BJ (cell line): ENCODE measurements around the gene PKP2. TPM values are rescaled to one million over a fixed set of nuclear protein-coding genes. Genes with fewer than 3 reads are reported as not detected.

Experiments
- CTCF ChIA-PET: fragments of 350-600 bp; formaldehyde crosslinking; extraction: SDS; loops from one replicate; lab custom pipeline; 2021; ENCODE audit warnings: antibody characterized with exemption, inconsistent platforms; lab: Yijun Ruan, JAX
- POLR2A ChIA-PET: fragments of 300-600 bp; sonication (Branson Sonifier 250); formaldehyde crosslinking; extraction: SDS; loops from one replicate; lab custom pipeline; 2021; ENCODE audit warnings: antibody characterized with exemption; lab: Charles Lee
- DNase-seq: peaks from one replicate; pipeline ENCODE4 v3.0.0-alpha.2; 2011; ENCODE audit warnings: low read depth
- H3K27me3 ChIP-seq: 2 replicates; pipeline ENCODE4 v1.6.0; 2011; ENCODE audit warnings: low read length; ENCODE audit not compliant: control insufficient read depth, insufficient read depth
- H3K36me3 ChIP-seq: 2 replicates; pipeline ENCODE4 v1.5.1; 2011; ENCODE audit warnings: low read length; ENCODE audit not compliant: control insufficient read depth, insufficient read depth
- H3K4me3 ChIP-seq: 2 replicates; pipeline ENCODE4 v1.5.1; 2011; ENCODE audit warnings: low read depth, mild to moderate bottlenecking, control low read depth, low read length
- CTCF ChIP-seq: IDR thresholded peaks from 2 replicates; pipeline ENCODE4 v1.5.1; 2011; ENCODE audit warnings: low read depth, mild to moderate bottlenecking, control low read depth, inconsistent platforms, low read length, moderate library complexity; ENCODE audit not compliant: insufficient read depth
- polyA plus RNA-seq: library from polyadenylated mRNA; depleted of rRNA; stranded (reverse); fragments of >200 nt; gene quantifications from 2 replicates; pipeline ENCODE4 v1.2.3, GENCODE V29; 2011

Gene PKP2
- polyA plus RNA-seq, 1 experiment = 0.04 TPM

GRCh38 chr12:32783029-32783428 lies 113.5 kb downstream of the PKP2 start:
- ChIA-PET CTCF (interaction anchor here (1.3 kb wide), 1 partner anchor 27 kb away, joined by 3 read pairs; the partner anchor contains the start of gene YARS2), POLR2A (no interaction called here)
- no peak for DNase-seq
- Histone ChIP-seq H3K27me3 (no peaks in the 10 kb centered on the region; the same call in 1 of the 2 replicates), H3K36me3 (no peaks in the 10 kb centered on the region), H3K4me3 (no peak overlapping the region)
- TF ChIP-seq CTCF = no peak

DNA sequence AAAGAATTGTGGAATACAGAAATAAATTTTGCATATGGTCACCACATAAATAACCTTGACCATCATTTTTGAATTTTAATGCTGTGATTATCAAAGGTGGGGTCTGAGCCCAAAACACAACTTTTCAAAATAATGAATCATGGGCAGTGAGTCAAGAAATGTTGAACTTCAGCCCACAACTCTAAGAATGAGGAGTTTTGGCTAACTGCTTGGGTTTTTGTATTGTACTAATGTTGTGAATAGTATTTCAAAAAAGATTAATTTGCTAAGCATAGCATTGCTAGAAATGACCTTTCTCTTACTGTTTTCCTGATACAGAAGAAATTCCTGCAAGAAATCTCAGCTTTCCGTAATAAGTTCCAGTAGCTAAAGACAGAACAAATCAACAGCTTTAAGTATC lies 116.5 kb downstream of the PKP2 start:
- ChIA-PET CTCF (no interaction called here), POLR2A (no interaction called here)
- DNase-seq = no peak
- Histone ChIP-seq H3K4me3 (no peak overlapping the region), H3K36me3 (no peaks in the 10 kb centered on the region), H3K27me3 (no peaks in the 10 kb centered on the region; the same call in 1 of the 2 replicates)
- TF ChIP-seq CTCF = no peak

GRCh38 chr12:32777691-32778175 lies 118.8 kb downstream of the PKP2 start:
- no peaks in the 10 kb centered on the region for H3K36me3 ChIP-seq
- POLR2A ChIA-PET = no interaction called here
- CTCF ChIA-PET = interaction anchor here (1.8 kb wide), 2 partner anchors 11 to 21 kb away, joined by 6 read pairs; partner anchors contain the start of gene YARS2
- no peak overlapping the region for H3K4me3 ChIP-seq
- no peak for TF ChIP-seq CTCF
- DNase-seq = no peak
- no peaks in the 10 kb centered on the region; the same call in 1 of the 2 replicates for H3K27me3 ChIP-seq

- no peak for DNase-seq
- CTCF ChIA-PET = interaction anchor here (1.8 kb wide), 1 partner anchor 21 kb away, joined by 6 read pairs; the partner anchor contains the start of gene YARS2
- Histone ChIP-seq H3K36me3 (no peaks in the 10 kb centered on the region), H3K4me3 (no peak overlapping the region), H3K27me3 (no peaks in the 10 kb centered on the region; the same call in 1 of the 2 replicates)
- TF ChIP-seq CTCF = no peak
- POLR2A ChIA-PET = no interaction called here
Measured at GRCh38 chr12:32777159-32777558, 119.4 kb downstream of the PKP2 start.

DNA sequence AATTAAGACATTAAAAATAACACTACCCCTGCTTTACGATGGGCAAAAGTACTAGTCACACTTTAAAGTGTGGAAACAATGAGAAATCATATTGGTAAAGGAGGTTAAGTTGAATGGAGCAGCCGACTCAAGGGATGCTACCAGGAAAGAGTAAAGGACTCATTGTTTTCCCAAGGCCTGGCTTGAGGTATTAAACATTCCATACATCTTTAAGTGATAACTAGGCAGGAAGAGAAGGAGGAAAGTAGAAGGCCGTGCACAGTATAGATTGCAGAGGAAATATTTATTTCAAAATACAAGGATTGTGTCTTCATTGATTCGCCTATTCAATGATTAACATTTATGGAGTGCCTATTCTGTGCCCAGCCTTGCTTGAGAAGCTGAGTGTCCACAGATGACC lies 120.3 kb downstream of the PKP2 start:
- Histone ChIP-seq H3K27me3 (no peaks in the 10 kb centered on the region; the same call in 1 of the 2 replicates), H3K36me3 (no peaks in the 10 kb centered on the region), H3K4me3 (no peak overlapping the region)
- ChIA-PET POLR2A (no interaction called here), CTCF (no interaction called here)
- no peak for TF ChIP-seq CTCF
- DNase-seq = no peak
